Measurements from ENCODE around the gene SMCO2.
A peak's percentile ranks its signal among the peaks of the same experiment; 100 is the strongest.
"Not testable (repeated sequence)": the region's sequence is repeated elsewhere in the genome, so short reads cannot be mapped to it uniquely, and the experiment has no call there.

SMCO2 gene

DNA sequence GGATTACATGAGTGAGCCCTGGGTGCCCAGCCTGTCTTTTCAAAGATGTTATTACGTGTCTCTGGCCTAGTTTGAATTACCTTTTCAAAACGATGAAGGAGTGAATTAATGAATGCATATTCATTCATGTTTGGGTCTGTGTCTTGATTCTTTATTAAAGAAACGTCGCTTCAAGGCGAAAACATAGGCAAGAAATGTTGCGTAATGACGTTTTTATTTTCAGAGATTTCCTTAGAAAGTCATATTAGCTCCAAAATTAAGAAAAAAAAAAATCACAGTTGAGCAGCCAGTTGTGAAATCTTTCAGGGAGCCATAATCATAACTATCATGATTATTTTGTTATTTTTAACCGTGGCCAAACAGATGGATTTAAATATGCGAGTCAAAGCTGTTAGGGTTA is 81.0 kb downstream of the SMCO2 start:
- DNase-seq (ENCODE audit: low read depth), result no peak

DNA sequence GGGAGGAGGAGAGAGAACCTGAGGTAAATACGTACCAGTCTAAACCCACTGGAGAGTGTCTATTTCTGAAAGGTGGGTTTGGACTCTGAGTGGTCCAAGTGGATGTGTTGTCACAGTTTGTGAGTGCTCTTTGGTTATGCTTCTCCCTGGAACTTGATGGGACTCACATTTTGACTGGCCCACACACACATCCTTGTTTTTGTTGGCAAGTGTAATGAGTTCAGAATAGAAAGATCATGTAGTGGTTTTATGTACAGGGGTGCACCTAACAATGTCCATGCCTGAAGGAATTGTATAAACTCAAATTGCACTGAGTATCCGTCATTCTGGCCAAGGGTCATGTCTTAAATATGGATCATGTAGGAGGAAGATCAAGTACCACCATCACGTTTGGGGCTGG is 82.3 kb downstream of the SMCO2 start:
- no peak for DNase-seq (ENCODE audit: low read depth)

GRCh38 chr12:27530157-27530922 is 83.8 kb downstream of the SMCO2 start:
- no peak for DNase-seq (ENCODE audit: low read depth)

DNA sequence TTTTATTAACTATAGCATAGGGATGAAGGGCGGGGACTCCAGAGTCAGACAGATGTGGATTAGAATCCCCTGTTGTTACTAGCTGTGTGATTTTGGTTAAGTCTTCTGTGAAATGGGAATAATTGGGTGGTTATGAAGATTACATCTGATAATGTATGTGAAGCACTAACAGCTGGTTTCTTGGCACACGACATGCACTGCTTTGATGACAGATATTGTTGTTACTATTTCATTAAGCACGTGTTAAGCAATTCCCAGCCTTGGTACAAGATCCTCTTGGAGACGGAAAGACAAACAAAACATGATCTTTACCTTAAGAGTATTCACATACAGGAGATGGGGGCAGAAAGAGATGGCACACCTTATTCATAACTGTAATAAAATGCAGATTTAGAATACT is 85.4 kb downstream of the SMCO2 start:
- DNase-seq (ENCODE audit: low read depth), result no peak

- DNase-seq (ENCODE audit: low read depth), result no peak
Observed at GRCh38 chr12:27534060-27534764, 87.7 kb downstream of the SMCO2 start.

DNA sequence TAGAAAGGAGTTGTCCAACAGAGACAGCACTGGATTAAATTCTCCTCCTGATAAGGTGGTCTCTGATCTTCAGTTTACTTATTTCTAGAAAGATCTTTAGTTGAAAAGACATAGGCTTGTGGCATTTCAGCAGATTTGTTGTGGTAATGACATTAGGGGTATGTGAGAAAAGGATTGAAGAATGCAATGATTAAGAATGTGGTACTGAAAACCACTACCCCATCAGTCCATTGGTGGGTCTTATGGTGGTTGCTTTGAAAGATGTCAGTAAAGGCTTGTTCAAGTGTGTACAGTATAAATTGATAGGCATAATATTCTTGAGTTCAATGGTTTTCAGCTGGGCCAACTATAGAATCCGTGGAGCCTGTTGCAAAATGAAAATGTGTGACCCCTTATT is 88.2 kb downstream of the SMCO2 start:
- DNase-seq (ENCODE audit: low read depth), result no peak

- DNase-seq (ENCODE audit: low read depth), result no peak
Observed at GRCh38 chr12:27535318-27535717, 88.8 kb downstream of the SMCO2 start.

DNA sequence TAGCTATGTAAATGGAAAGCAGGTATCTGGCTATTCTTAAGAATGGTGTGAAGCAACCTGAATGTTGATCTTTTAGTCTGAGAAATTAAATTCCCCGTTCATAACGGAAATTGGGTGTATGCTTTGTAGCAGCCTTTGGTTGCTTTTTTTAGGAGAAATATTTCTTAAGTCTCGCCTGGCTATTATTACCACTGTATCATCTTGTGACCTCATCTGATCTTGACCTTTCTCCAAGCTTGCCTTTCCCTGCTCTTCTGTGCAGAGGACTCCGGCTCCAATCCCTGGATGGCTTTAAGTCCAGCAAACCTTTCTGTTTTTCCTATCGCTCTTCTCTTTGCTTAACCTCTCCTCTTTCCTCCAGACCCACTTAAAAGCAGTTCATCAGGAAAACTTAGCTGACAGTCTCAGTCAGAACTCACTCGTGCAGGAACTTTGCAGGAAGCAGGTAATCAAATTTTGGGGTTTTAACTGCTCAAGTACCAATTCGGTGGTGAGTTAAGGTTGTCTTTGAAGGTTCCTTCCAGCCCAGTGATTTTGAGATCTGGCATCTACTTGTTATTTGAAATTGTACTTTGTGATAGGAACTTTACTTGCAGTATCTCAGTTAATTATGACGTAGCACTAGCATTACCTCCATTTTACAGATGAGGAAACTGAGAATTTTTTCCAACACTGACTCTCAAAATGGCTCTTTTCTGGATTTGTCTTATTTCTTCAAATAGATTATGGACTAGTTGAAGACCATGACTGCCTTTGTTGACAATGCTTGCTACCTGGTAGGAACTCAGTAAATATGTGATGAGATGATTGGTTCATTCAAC is 91.5 kb downstream of the SMCO2 start:
- DNase-seq (ENCODE audit: low read depth), result no peak

DNA sequence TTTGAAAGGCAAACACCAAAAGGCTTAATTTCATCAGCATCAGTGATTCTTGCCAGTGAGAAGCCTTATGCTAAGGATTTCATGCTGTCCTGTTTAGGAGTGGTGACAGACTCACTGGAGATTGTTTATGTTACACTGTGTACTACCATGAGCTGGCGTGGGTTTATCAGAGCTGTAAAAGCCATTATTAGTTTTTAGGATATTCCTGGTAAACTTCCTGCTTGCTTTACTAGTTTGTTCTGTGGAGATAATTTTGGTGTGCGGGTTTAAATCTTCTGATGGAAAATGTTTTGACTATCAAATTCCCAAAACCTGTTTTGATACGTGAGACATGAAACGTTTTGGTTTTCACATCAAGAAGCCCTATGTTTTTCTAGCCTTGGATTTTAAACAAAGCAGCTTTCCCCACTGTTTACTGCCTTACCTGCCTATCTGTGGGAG is 92.7 kb downstream of the SMCO2 start:
- DNase-seq (ENCODE audit: low read depth), result no peak

DNA sequence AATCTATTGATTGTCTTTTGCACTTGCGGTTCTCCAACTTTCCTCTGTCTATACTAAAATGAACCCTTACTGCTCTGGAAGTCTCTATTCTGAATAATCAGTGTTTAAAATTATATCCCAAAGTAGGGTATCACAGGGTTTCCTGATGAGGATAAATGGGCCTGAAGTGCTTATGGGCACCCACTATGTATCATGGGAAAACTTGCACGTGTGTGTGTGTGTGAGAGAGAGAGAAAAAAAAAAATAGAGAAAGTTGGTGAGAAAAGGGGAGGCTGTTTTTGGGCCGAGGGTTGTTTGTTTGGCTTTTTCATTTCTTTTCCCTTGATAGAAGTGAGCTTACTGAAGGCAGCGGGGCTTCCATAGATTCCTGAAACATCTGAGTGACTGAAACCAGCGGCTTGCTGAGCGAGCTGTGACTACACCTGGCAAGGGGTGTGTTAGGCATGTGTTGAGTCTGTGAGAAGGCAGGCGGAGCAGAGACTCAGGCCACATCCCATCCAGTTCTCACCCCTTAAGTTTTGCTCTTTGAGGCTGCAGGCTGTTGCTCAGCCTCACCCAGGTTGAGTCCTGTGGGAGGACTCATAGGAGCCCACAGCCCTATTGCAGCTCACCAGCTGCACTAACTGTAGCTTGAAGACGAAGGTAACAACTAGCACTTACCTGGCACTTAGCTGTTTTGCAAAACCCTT is 94.6 kb downstream of the SMCO2 start:
- DNase-seq (ENCODE audit: low read depth), result no peak

- peak; percentile 71 for DNase-seq (ENCODE audit: low read depth)
Observed at GRCh38 chr12:27542628-27543027, 96.1 kb downstream of the SMCO2 start.

- DNase-seq (ENCODE audit: low read depth), result not testable (repeated sequence)
Observed at GRCh38 chr12:27544858-27545257, 98.3 kb downstream of the SMCO2 start.

DNA sequence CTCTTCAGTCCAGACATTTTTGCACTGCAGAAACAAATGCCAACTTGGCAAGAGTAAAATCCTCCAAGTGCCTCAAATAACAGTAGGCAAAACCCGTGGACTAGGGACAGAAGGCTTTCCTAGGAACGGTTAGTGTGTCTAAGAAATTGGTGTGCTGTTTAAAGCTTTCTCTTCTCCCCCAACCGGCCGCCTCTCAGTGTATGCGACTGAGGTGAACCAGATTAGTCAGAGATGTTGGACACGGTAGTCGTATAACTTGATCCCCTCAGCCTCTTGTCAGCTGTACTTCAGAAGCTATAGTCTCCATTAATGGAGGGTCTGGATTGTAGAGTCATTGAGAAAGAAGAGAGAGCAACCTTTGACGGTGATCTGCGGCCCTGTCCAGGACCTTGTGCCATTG is 99.1 kb downstream of the SMCO2 start:
- no peak for DNase-seq (ENCODE audit: low read depth)

DNA sequence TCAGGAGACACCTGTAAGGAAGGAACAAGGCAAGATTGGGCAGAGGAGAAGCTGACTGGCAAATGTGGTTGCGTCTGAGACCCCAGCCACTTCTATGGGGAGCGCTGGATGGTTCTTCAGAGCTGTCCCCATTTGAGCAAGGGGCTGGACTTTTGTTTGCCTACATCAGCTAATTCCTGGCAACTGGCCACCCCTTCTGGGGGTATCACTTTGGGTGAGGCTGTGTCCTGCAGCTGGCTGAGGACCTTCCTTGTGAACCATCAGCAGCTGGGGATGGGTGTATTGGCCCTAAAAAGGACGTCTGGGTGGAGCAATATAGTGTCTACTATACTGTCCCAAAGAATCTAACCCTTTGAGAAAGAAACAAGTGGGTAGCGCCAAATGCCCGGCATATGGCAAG is 101.1 kb downstream of the SMCO2 start:
- no peak for DNase-seq (ENCODE audit: low read depth)

DNA sequence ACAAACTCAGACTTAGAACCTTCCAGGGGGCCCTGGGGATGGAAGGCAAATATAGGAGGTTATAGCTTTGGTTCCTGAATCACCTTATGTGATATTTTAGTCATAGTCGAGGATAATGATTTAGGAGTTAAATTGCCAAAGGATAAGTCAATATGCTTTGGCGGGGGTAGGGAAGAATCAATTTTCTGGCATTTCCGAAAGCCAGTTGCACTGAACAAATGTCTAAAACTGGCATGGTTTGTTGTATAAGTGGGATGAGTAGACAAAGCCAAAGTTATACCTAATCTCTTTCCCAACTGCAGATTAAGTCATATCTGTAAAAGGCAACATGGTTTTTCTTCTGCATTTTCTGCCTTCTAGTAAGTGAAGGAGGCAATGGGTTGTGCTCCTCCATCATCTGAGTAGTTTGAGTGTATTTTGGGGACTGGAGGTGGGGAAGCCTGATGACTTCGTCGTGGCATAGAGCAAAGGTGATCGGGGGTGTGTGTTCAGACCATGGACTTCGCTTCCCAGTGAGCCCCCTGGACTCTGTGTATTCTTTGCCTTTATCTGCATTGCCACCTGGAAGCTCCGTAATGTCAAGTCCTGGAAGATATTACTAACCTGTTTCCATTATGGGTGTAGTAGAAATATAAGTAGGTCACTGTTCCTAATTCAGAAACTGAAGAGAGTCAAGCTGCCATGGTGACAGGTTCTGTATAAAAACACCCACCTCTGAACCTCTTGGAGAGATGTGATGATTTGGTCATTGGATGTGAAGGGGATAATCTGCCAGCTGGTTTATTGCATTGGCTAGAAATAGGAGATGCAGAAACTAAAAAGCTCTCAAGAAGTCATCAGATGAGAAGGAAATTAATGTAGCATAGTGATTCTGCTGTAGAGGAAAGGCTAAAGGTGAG is 102.0 kb downstream of the SMCO2 start:
- DNase-seq (ENCODE audit: low read depth), result no peak

DNA sequence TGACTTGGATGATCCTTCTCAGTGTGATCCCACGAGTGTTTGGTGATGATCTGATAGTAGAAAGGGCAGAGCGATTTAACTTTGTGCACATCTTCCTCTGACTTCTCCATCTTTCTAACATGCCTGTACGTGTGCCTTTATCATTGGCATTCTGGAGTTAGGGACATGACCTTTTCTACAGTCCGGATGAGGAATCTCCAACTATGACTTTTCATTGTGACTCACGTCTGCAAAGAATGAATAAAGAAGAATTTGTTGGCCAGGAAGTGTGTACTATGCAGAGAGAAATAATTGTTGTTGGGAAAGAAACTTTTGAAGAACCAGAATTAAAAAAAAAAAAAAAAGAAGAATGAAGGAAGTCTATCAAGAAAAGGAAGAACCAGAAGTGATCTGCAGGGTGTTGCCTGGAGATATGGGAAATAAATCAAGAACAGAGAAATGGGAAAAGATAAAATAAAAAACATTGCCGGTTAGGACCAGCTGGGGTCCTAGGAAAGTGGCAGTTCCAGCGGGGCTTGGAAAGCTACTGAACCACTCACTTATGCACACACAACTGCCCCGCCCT is 102.8 kb downstream of the SMCO2 start:
- DNase-seq (ENCODE audit: low read depth), result peak; percentile 79

- peak; percentile 95 for DNase-seq (ENCODE audit: low read depth)
Observed at GRCh38 chr12:27549801-27550652, 103.5 kb downstream of the SMCO2 start.

DNA sequence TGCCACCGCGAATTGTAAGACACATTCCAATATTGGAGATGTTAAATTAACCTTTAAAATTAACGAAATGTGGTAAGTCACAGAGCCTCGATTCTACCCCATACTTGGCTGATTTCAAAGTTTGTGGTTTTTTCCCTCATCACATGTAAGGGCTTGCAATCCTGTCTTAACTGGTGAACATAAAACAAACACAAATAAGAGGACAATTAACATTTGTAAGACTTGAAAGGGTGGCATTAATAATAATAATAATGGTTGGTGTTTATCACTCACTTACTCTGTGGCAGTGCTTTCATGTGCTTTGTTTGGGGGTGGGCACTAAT is 104.1 kb downstream of the SMCO2 start:
- DNase-seq (ENCODE audit: low read depth), result no peak

DNA sequence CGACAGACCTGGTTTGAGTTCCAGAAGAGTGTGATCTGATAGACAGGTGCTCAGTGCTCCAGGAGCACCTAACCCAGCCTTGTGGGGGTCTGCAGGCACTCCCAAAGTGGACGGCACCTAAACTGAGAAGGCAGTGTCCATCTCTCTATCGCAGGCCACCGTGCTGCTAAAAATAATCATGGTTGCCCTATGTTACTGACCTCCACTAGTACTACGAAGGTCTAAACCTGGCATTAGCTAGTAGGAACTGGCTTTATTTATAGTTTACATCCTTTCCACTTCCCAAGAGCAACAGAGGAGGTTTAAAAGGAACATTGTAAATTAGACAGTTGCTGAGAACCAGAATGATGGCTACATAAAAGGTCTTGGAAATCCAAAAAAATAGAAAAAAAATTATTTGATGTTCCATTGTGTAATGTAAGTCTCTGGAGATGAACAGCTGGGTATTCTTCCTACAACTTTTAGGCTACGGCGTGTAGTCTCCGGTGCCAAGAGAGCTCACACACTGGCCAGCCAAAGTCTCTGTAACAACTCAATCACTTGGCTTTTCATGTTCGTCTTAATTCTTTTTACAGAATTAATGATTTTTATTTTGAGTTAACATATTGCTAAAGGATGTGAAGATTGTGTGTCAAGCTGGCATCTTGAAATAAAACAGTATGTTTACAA is 104.8 kb downstream of the SMCO2 start:
- no peak for DNase-seq (ENCODE audit: low read depth)

Measured in HS-27A (cell line).